Glutamatergic neuron (in vitro differentiated cells): ENCODE results near the gene VNN1. TPM values are rescaled to one million over a fixed set of nuclear protein-coding genes. Genes with fewer than 3 reads are reported as not detected.
A peak's percentile ranks its signal among the peaks of the same experiment; 100 is the strongest.

Experiments
- DNase-seq: peaks from one replicate; pipeline ENCODE4 v3.0.0; 2022
- H3K27ac Mint-ChIP-seq: one replicate; pipeline ENCODE4 v1.8.0; 2020; ENCODE audit warnings: mild to moderate bottlenecking, mixed read lengths, inconsistent platforms; ENCODE audit not compliant: unreplicated experiment
- H3K27me3 Mint-ChIP-seq: one replicate; pipeline ENCODE4 v1.8.0; 2020; ENCODE audit warnings: mild to moderate bottlenecking, moderate library complexity, mixed read lengths, inconsistent platforms; ENCODE audit not compliant: unreplicated experiment
- H3K36me3 Mint-ChIP-seq: one replicate; pipeline ENCODE4 v1.8.0; 2020; ENCODE audit warnings: mild to moderate bottlenecking, mixed read lengths, inconsistent platforms; ENCODE audit not compliant: unreplicated experiment
- H3K4me1 Mint-ChIP-seq: one replicate; pipeline ENCODE4 v1.8.0; 2020; ENCODE audit warnings: mild to moderate bottlenecking, low read depth, mixed read lengths, inconsistent platforms; ENCODE audit not compliant: unreplicated experiment
- H3K4me3 Mint-ChIP-seq: one replicate; pipeline ENCODE4 v1.8.0; 2020; ENCODE audit warnings: mild to moderate bottlenecking, mixed read lengths, inconsistent platforms; ENCODE audit not compliant: unreplicated experiment
- H3K9me3 Mint-ChIP-seq: one replicate; pipeline ENCODE4 v1.8.0; 2020; ENCODE audit warnings: mild to moderate bottlenecking, moderate library complexity, mixed read lengths, inconsistent platforms; ENCODE audit not compliant: unreplicated experiment
- total RNA-seq: library from RNA; stranded (reverse); fragmentation: NEBNext Ultra II Directional; extraction: Animal tissue kit (Norgen Biotek cat#: 25700); gene quantifications from one replicate; pipeline ENCODE4 v1.2.1, GENCODE V29; 2021; ENCODE audit not compliant: unreplicated experiment
- TF ChIP-seq, protein P1 (sequence below): fragments of 200-600 bp; sonication (generic); IDR thresholded peaks from one replicate; pipeline ENCODE4 v1.5.0; 2021; ENCODE audit not compliant: partially characterized antibody, unreplicated experiment

Gene VNN1
- total RNA-seq, 1 donor from 2014 or later: not detected

DNA sequence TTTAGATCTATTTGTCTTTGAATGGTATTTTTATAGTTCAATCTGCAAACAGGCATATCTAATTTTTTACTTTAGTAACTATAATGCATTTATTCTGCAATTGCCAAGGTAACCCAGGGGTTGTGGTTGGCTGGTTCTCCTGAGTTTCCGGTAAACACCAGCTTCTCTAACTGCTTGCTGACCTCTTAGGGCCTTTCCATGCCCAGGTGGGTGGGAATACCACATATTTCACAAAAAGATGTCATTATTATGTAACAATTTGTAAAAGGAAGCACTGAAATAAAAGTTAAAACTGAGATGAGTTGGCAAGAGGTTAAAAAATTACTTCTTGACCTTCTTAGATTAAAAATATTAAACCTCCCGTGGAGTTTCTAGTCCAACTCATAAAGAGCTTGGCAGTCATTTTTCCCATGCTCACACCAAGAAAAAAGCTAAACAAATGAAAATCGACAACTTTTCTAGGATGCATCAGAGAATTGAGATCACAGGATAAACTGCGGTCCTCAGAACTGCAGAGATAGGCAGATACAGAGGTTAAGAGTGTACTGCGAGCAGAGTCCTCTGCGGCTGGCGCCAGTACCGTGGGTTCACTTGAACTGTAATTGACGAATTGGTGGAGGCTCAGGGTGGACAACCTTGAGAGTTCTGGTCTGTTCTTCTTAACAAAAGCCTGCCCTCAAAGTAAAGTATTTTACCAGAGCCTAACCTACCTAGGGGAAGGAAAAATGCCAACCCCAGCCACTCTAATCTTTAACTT is 2.2 kb upstream of the VNN1 start:
- no peaks in the 10 kb centered on the region for H3K4me1 Mint-ChIP-seq
- no peaks in the 10 kb centered on the region for H3K9me3 Mint-ChIP-seq
- no peaks in the 10 kb centered on the region for H3K36me3 Mint-ChIP-seq
- H3K27ac Mint-ChIP-seq: no peak overlapping the region
- DNase-seq: no peak
- TF ChIP-seq, protein P1, sequence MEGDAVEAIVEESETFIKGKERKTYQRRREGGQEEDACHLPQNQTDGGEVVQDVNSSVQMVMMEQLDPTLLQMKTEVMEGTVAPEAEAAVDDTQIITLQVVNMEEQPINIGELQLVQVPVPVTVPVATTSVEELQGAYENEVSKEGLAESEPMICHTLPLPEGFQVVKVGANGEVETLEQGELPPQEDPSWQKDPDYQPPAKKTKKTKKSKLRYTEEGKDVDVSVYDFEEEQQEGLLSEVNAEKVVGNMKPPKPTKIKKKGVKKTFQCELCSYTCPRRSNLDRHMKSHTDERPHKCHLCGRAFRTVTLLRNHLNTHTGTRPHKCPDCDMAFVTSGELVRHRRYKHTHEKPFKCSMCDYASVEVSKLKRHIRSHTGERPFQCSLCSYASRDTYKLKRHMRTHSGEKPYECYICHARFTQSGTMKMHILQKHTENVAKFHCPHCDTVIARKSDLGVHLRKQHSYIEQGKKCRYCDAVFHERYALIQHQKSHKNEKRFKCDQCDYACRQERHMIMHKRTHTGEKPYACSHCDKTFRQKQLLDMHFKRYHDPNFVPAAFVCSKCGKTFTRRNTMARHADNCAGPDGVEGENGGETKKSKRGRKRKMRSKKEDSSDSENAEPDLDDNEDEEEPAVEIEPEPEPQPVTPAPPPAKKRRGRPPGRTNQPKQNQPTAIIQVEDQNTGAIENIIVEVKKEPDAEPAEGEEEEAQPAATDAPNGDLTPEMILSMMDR: no peak
- no peaks in the 10 kb centered on the region for H3K27me3 Mint-ChIP-seq
- H3K4me3 Mint-ChIP-seq: no peak overlapping the region

DNA sequence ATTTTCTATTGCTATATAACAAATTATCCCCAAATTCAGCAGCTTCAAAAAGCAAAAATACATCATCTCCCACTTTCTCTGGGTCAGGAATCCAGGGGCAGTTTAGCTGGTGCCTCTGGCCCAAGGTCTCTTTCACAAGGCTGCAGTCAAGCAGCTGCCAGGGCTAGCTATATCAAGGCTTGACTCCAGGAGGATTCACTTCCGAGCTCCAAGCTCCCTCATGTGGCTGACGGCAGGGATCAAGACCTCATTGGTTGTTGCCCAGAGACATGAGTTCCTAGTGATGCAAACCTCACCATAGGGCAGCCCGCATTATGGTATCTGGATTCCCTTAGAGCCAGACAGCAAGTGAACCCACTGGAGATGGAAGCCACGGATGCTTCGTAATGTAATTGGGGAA is 1.3 kb upstream of the VNN1 start:
- DNase-seq: peak; percentile 48
- TF ChIP-seq, protein P1: no peak
- Mint-ChIP-seq H3K4me3 (no peak overlapping the region), H3K27me3 (no peaks in the 10 kb centered on the region), H3K4me1 (no peaks in the 10 kb centered on the region), H3K27ac (no peak overlapping the region), H3K9me3 (no peaks in the 10 kb centered on the region), H3K36me3 (no peaks in the 10 kb centered on the region)

- no peaks in the 10 kb centered on the region for H3K4me1 Mint-ChIP-seq
- H3K4me3 Mint-ChIP-seq: no peak overlapping the region
- DNase-seq: no peak
- TF ChIP-seq, protein P1: no peak
- no peak overlapping the region for H3K27ac Mint-ChIP-seq
- H3K9me3 Mint-ChIP-seq: no peaks in the 10 kb centered on the region
- H3K27me3 Mint-ChIP-seq: no peaks in the 10 kb centered on the region
- no peaks in the 10 kb centered on the region for H3K36me3 Mint-ChIP-seq
Measured at GRCh38 chr6:132714160-132714559, 305 bp upstream of the VNN1 start.

DNA sequence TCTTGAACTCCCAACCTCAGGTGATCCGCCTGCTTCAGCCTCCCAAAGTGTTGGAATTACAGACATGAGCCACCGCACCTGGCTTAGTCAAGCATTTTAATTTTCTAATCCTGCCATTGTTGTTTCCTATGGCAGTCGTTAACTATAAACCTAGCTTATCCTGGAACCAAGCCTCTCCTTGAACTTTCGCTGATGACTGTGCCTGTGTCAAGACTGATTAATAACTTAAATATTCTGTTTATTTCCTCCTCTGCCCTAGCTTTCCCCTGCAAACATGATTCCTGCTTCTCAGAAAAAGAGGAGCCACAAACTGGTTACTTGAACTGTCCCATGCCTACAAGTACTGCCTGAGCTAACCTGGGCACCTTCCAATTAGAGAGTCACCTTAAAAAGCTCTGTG is 1.5 kb downstream of the VNN1 start:
- H3K4me1 Mint-ChIP-seq: no peaks in the 10 kb centered on the region
- no peaks in the 10 kb centered on the region for H3K36me3 Mint-ChIP-seq
- DNase-seq: no peak
- TF ChIP-seq, protein P1: no peak
- no peaks in the 10 kb centered on the region for H3K9me3 Mint-ChIP-seq
- no peak overlapping the region for H3K27ac Mint-ChIP-seq
- no peak overlapping the region for H3K4me3 Mint-ChIP-seq
- no peaks in the 10 kb centered on the region for H3K27me3 Mint-ChIP-seq

GRCh38 chr6:132708771-132709170 is 5.1 kb downstream of the VNN1 start:
- TF ChIP-seq, protein P1: no peak
- no peak for DNase-seq
- no peak overlapping the region for H3K27ac Mint-ChIP-seq
- H3K9me3 Mint-ChIP-seq: peaks cover 1% of the 10 kb centered on the region
- no peak overlapping the region for H3K4me3 Mint-ChIP-seq
- no peaks in the 10 kb centered on the region for H3K4me1 Mint-ChIP-seq
- H3K36me3 Mint-ChIP-seq: no peaks in the 10 kb centered on the region
- H3K27me3 Mint-ChIP-seq: no peaks in the 10 kb centered on the region
